OCI-LY7 (cell line): ENCODE results near the gene ACVR1. TPM values are rescaled to one million over a fixed set of nuclear protein-coding genes. Genes with fewer than 3 reads are reported as not detected.

Experiments
- BruUV-seq: library from RNA; stranded (reverse); fragments of 400-500 nt; replicated peaks from 2 replicates; lab custom pipeline; 2021; lab: Mats Ljungman, UMichigan
- CTCF ChIA-PET: fragments of 300-600 bp; sonication (Branson Sonifier 250); formaldehyde crosslinking; loops from one replicate; lab custom pipeline; 2022; ENCODE audit warnings: antibody characterized with exemption; ENCODE audit not compliant: unreplicated experiment; lab: Charles Lee
- POLR2A ChIA-PET: fragments of 300-600 bp; sonication (Branson Sonifier 250); formaldehyde crosslinking; loops from one replicate; lab custom pipeline; 2022; ENCODE audit warnings: antibody characterized with exemption; lab: Charles Lee
- DNase-seq: peaks from one replicate; pipeline ENCODE4 v3.0.0-alpha.2; 2015; ENCODE audit warnings: low spot score
- H2AFZ ChIP-seq: fragments of 200-600 bp; sonication (generic), shearing (Covaris generic); 2 replicates; pipeline ENCODE4 v1.6.1; 2014; ENCODE audit warnings: mild to moderate bottlenecking, antibody characterized with exemption, low read length, moderate library complexity
- H3K27ac ChIP-seq: fragments of 200-600 bp; sonication (generic); 2 replicates; pipeline ENCODE4 v1.5.1; 2014; ENCODE audit warnings: mixed run types, low read depth, mild to moderate bottlenecking, moderate library complexity, low read length, inconsistent platforms; ENCODE audit not compliant: poor library complexity, severe bottlenecking
- H3K36me3 ChIP-seq: fragments of 200-600 bp; sonication (generic); 2 replicates; pipeline ENCODE4 v1.6.1; 2014; ENCODE audit warnings: mild to moderate bottlenecking, antibody characterized with exemption, low read length, moderate library complexity, mixed read lengths; ENCODE audit not compliant: insufficient read depth
- H3K4me1 ChIP-seq: fragments of 200-600 bp; sonication (generic); 2 replicates; pipeline ENCODE4 v1.5.1; 2014; ENCODE audit warnings: mild to moderate bottlenecking, low read length; ENCODE audit not compliant: insufficient read depth, poor library complexity, severe bottlenecking
- H3K4me2 ChIP-seq: fragments of 200-600 bp; sonication (generic); 2 replicates; pipeline ENCODE4 v1.6.1; 2014; ENCODE audit warnings: mild to moderate bottlenecking, low read length
- H3K4me3 ChIP-seq: fragments of 200-600 bp; sonication (generic); 2 replicates; pipeline ENCODE4 v1.5.1; 2014; ENCODE audit warnings: mild to moderate bottlenecking, low read depth, low read length; ENCODE audit not compliant: poor library complexity, severe bottlenecking
- H3K79me2 ChIP-seq: fragments of 200-600 bp; sonication (generic); 2 replicates; pipeline ENCODE4 v1.6.1; 2016; ENCODE audit warnings: low read depth, mild to moderate bottlenecking, low read length, moderate library complexity, mixed read lengths; ENCODE audit not compliant: insufficient read depth
- H3K9me2 ChIP-seq: fragments of 200-600 bp; sonication (generic); 2 replicates; pipeline ENCODE4 v1.6.1; 2016; ENCODE audit warnings: mild to moderate bottlenecking, low read length, mixed read lengths; ENCODE audit not compliant: insufficient read depth
- H3K9me3 ChIP-seq: fragments of 200-600 bp; sonication (generic); 2 replicates; pipeline ENCODE4 v1.6.1; 2014; ENCODE audit warnings: mild to moderate bottlenecking, mixed run types, low read length, mixed read lengths
- H4K20me1 ChIP-seq: fragments of 200-600 bp; sonication (generic); 2 replicates; pipeline ENCODE4 v1.6.1; 2014; ENCODE audit warnings: mild to moderate bottlenecking, antibody characterized with exemption, low read length, moderate library complexity, mixed read lengths; ENCODE audit not compliant: insufficient read depth
- CTCF ChIP-seq: fragments of 200-600 bp; sonication (generic); conservative IDR thresholded peaks from 2 replicates; pipeline ENCODE4 v1.5.1; 2014; ENCODE audit warnings: mild to moderate bottlenecking, antibody characterized with exemption, low read length, moderate library complexity, mixed read lengths
- EZH2phosphoT487 ChIP-seq: fragments of 200-600 bp; sonication (generic); IDR thresholded peaks from 2 replicates; pipeline ENCODE4 v1.6.1; 2018; ENCODE audit warnings: low read depth, borderline replicate concordance, mild to moderate bottlenecking, mixed run types, antibody characterized with exemption, low read length, moderate library complexity, mixed read lengths
- intact Hi-C: fragments of 100-400 bp; cut with micrococcal nuclease; formaldehyde crosslinking; loops from one replicate; pipeline ENCODE4 v1.10.0; 2022; ENCODE audit not compliant: unreplicated experiment
- total RNA-seq, 2 experiments: library from RNA; depleted of rRNA in 1 of 2; stranded (reverse); fragments of >200 nt in 1 of 2; shearing (Covaris generic) in 1 of 2; gene quantifications; 2 replicates each; pipeline ENCODE4 v1.2.3, GENCODE V29; 2014 to 2022

Gene ACVR1
- total RNA-seq, 2 experiments from 2014 or later: 0.13 to 3.9 TPM

- H3K36me3 ChIP-seq: no peaks in the 10 kb centered on the region
- intact Hi-C loops: no loop called here
- H4K20me1 ChIP-seq: no peaks in the 10 kb centered on the region
- H3K9me2 ChIP-seq: no peaks in the 10 kb centered on the region
- BruUV-seq: no TSS peak
- no peak overlapping the region for H2AFZ ChIP-seq
- no peaks in the 10 kb centered on the region for H3K4me1 ChIP-seq
- POLR2A ChIA-PET: no interaction called here
- no peak overlapping the region for H3K27ac ChIP-seq
- DNase-seq: no peak
- H3K4me2 ChIP-seq: no peak overlapping the region
- CTCF ChIA-PET: no interaction called here
- H3K9me3 ChIP-seq: no peaks in the 10 kb centered on the region
- no peaks in the 10 kb centered on the region for H3K79me2 ChIP-seq
- H3K4me3 ChIP-seq: no peak overlapping the region
- TF ChIP-seq CTCF (peak; percentile 56), EZH2phosphoT487 (no peak)
Measured at GRCh38 chr2:157901325-157901724, 25.2 kb upstream of the ACVR1 start.

GRCh38 chr2:157900684-157901083 lies 24.6 kb upstream of the ACVR1 start:
- intact Hi-C loops: no loop called here
- no peaks in the 10 kb centered on the region for H3K4me1 ChIP-seq
- H3K36me3 ChIP-seq: no peaks in the 10 kb centered on the region
- no peaks in the 10 kb centered on the region for H3K79me2 ChIP-seq
- CTCF ChIA-PET: no interaction called here
- no peaks in the 10 kb centered on the region for H3K9me3 ChIP-seq
- no peaks in the 10 kb centered on the region for H4K20me1 ChIP-seq
- H3K4me2 ChIP-seq: no peak overlapping the region
- H3K4me3 ChIP-seq: no peak overlapping the region
- TF ChIP-seq EZH2phosphoT487: no peak
- TF ChIP-seq CTCF: no peak
- no peak overlapping the region for H3K27ac ChIP-seq
- no peak for DNase-seq
- no peaks in the 10 kb centered on the region for H3K9me2 ChIP-seq
- POLR2A ChIA-PET: no interaction called here
- H2AFZ ChIP-seq: no peak overlapping the region
- BruUV-seq: no TSS peak

DNA sequence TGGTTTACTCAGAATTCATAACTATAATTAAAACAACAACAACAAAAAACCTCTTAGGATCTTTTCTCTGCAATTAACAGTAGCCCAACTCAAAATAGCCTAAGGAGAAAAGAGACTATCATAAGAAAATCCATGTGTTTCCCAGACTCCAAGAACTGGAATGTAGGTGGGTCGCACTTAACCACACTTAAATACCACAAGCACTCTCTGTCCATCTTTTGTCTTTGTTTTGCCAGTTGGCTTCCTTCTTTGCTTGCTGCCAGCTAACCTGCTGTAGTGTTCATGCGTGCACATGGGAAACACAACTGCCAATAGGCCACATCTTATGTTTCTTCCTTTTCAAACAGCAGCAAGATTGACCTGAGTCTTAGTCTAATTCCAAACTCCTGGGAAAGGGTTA lies 24.1 kb upstream of the ACVR1 start:
- no peak overlapping the region for H3K4me3 ChIP-seq
- intact Hi-C loops: no loop called here
- H3K4me2 ChIP-seq: no peak overlapping the region
- no peak for TF ChIP-seq EZH2phosphoT487
- no peak for TF ChIP-seq CTCF
- H2AFZ ChIP-seq: no peak overlapping the region
- CTCF ChIA-PET: no interaction called here
- H4K20me1 ChIP-seq: no peaks in the 10 kb centered on the region
- H3K4me1 ChIP-seq: no peaks in the 10 kb centered on the region
- H3K79me2 ChIP-seq: no peaks in the 10 kb centered on the region
- no peak for DNase-seq
- no peak overlapping the region for H3K27ac ChIP-seq
- H3K9me3 ChIP-seq: no peaks in the 10 kb centered on the region
- BruUV-seq: no TSS peak
- no peaks in the 10 kb centered on the region for H3K36me3 ChIP-seq
- POLR2A ChIA-PET: no interaction called here
- no peaks in the 10 kb centered on the region for H3K9me2 ChIP-seq
